SU-DHL-6 (cell line): ENCODE results near the gene TMEM140.

Experiments used
- CTCF ChIP-seq: fragments of 200-600 bp; sonication (generic); IDR thresholded peaks from one replicate; pipeline ENCODE4 v1.5.1; 2017; ENCODE audit warnings: antibody characterized with exemption, mild to moderate bottlenecking, low read length, moderate library complexity; ENCODE audit not compliant: insufficient read depth, poor library complexity, severe bottlenecking
- EZH2phosphoT487 ChIP-seq: fragments of 200-600 bp; sonication (generic), shearing (Covaris generic); conservative IDR thresholded peaks from 2 replicates; pipeline ENCODE4 v1.6.1; 2018; ENCODE audit warnings: mild to moderate bottlenecking, antibody characterized with exemption, low read length, moderate library complexity, mixed read lengths

GRCh38 chr7:135179321-135179925 lies 31.6 kb downstream of the TMEM140 start:
- TF ChIP-seq CTCF: no peak
- no peak for TF ChIP-seq EZH2phosphoT487
